Endothelial cell of hepatic sinusoid (primary cell): Measurements from ENCODE around the gene TBC1D3.
"Not testable (repeated sequence)": the region's sequence is repeated elsewhere in the genome, so short reads cannot be mapped to it uniquely, and the experiment has no call there.

ENCODE experiments used
- in situ Hi-C: cut with HindIII; loops from 2 replicates; pipeline ENCODE4 v1.10.0; 2017; ENCODE audit warnings: low sequenced_read_pairs

Gene TBC1D3

DNA sequence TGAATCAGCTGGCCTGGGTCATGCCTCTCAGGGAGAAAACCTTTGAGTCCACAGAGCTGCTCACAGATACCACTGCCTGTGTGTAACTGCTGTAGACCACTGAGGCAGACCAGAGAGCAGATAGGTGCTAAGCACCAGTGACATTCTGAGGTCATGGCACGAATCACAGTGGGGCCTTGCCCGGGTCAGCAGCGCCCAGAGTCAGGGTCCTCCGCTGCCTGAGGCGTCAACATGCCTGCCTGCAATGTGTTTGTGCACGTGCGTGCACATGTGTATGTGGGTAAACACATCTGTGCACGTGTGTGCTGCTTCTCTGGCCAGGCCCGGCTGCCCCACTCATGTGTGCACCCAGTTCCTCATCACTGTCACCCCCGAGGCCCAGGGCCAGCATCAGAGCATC lies at the start of gene TBC1D3:
TSS of gene TBC1D3 (minus strand) at position 101 of the 400 bp plus-strand sequence. CDS start 1,526 bp downstream, outside the sequence.
- in situ Hi-C loops: not testable (repeated sequence)

- in situ Hi-C loops: not testable (repeated sequence)
Measured at GRCh38 chr17:38232790-38233189, 40.4 kb upstream of the TBC1D3 start.

- in situ Hi-C loops: not testable (repeated sequence)
Measured at GRCh38 chr17:38225844-38226495, 33.6 kb upstream of the TBC1D3 start.

GRCh38 chr17:38220867-38221266 lies 28.5 kb upstream of the TBC1D3 start:
- in situ Hi-C loops: not testable (repeated sequence)

DNA sequence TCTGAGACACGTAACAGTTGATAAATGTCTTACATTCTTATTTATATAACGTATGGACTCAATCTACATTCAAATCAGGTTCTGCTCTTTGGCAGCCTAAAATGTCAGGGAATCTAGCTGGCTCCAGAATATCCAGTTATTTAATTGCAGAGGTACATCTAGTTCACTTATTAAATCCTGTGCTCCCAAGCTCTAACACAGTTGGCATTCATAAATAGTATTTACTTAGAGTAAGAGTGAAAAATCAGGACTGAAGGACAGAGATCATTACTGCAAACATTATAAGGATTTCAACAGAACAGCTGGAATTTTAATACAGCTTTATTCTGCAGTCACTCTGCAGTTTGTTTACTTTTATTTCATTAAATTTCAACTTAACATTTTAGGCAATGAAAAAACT lies 7.9 kb upstream of the TBC1D3 start:
- in situ Hi-C loops: not testable (repeated sequence)

GRCh38 chr17:38134860-38135259 lies 57.5 kb downstream of the TBC1D3 start:
- in situ Hi-C loops: not testable (repeated sequence)
